SH-SY5Y (cell line): ENCODE measurements around the gene KRT79.

Source experiments
- GATA2 ChIP-seq: IDR thresholded peaks from 2 replicates; pipeline ENCODE4 v1.6.1; 2011; ENCODE audit warnings: mild to moderate bottlenecking, low read depth, low read length
- GATA3 ChIP-seq: IDR thresholded peaks from 2 replicates; pipeline ENCODE4 v1.6.1; 2011; ENCODE audit warnings: low read depth, mild to moderate bottlenecking, low read length, moderate library complexity

The KRT79 gene

DNA sequence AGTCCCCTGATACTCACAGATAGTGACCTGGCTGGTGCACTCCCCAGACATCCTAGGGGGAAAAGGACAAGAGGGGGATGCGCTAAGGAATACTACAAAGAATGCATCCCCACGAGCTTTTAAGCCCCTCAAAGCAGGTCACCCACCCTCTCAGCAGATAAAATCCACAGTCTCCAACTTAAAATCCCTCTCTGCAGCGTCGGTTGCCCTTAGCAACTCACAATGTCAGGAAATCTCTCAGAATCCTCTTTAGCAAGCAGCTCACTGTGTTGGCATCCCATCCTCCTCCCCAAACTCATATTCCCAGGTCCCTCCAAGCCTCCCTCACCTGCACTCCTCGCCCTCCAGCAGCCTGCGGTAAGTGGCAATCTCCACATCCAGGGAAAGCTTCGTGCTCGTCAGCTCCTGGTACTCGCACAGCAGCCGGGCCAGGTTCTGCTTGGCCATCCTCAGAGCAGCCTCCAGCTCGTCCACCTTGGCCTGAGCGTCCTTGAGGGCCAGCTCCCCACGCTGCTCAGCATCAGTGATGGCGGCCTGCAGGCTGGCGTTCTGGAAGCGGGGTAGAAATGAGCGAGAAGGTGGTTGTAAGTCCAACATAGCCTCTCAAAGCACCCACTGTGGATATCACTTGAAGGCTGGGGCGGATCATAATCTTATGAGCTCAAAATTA, 5.5 kb upstream of the KRT79 start:
- no peak for TF ChIP-seq GATA3
- TF ChIP-seq GATA2: no peak

DNA sequence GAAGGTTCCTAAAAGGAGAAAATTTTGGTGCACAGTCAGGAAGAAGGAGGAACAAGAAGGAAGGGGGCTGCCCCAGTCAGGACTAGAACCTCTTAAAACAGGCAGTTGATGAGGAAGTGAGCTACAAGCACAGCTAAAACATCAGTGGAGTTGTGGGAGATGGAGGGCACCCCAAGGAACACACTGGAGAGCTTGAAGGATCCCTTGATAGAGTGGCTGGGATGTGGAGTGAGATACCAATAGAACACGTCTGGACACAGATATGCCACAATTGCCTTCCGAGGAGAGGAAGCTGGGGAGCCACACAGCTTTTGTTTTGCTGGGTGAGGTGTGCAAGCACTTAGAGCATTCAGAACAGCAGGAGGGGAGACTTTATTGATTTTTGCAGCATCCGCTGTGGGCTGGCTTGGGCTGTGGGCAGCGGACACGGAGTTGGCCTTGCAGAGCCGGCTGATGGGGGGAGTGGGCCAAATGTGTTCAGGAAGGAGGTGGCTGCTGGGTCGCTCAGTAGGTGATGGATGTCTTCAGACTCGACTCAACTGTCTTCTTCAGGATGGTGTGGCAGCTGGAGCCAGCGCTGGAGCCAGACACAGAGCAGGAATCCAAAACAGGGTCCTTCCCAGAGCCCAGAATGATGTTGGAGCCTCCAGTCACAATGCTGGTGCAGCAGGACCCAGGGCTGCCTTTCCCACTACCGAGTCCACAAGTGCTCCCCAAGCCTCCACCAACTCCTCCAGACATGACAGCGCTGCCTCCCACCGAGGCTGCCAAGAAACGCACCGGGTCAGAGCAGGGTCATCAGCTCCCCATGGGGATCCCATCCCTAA, 4.7 kb upstream of the KRT79 start:
- TF ChIP-seq GATA3: no peak
- TF ChIP-seq GATA2: no peak

DNA sequence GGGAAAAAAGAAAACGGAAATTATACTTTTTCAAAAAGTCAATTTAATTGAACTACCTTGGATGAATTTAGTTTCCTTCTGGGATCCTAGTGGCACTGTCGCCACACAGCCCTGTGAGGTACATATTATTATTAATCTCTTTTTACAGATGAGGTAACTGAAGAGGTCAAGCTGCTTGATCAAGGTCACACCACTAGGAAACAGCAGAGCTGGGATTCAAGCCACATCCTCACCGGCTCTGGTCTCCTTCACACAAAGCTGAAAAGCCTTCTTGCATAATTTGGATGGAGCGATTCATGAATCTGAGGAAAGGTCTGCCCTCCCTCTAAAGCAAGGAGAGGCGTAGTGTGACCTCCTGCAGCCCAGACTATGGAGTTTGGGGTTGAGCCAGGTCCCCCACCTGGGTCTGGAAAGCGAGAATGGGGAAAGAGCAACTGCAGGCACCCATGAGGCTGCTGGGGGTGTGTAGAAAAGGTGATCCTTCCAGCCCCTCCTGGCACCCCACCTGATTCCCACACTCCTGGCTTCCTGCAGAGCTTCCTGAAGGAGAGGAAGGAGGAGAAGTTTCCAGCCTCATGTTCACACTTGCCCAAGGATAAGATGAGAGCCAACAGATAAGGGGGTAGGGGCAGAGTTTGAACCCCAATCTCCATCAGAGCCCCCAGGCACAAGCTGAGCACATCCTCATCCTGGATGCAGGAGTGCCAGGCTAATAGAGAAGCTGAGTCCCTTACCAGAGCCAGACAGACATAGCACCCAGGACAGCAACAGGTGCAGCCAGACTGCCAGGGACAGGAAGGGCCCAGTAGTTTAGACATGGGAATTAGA, 3.9 kb upstream of the KRT79 start:
- TF ChIP-seq GATA3 (no peak), GATA2 (no peak)

DNA sequence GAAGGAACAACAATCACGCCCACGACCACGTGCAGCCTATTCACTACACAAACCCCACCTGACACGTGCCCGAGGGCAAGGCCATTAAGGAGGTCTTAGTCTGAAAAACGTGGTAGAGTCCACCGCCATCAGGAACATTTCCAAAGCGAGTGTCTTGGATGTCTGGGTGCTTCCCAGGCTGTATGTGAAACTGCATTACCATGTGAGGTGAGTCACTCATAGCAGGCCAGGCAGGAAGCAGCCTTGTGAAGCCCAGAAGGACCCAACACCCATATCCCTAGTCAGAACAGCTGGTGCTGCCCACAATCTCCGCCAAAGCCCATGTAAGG, 3.3 kb upstream of the KRT79 start:
- TF ChIP-seq GATA2 (no peak), GATA3 (no peak)

DNA sequence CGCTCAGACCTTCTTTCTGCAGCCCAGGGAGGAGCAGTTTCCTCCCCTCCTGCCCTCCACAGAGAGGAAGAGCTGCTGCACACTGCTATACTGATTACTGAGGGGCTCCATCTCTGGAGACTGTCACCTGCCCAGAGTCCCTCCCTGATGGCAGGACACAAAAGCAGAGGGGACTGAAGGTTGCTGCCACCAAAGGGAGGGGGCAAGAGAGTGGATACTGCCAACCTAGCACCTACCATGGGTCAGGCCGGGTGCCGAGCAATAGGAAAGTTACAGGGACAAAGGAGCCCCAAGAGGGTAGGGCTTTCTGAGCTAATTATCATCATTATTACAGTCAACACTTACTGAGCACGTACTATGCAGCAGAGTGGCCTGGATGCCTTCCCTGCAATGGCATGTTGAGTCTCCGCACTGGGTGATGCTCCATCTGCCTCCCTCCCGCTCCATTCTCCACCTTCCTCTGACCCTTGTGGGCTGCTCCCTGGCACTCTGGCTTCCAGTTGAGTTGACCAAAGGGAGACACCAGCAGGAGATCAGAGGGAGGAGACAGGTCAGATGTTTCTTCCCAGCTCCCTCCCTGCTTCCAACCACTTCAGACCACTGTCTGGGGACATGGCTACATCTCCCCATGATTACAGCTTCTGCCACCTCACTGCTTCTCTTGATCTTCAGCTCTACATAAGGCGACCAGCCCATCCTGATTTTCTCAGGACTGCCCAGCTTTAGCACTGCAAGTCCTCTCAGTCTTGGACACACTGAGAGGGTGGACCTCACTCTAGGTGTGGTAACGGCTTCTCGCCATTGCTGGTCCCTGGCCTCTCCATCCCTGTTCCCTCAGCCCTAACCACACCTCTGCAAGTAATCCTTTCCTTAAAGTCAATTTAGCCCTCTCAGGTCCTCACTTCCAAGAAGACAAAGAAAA, 2.6 kb upstream of the KRT79 start:
- no peak for TF ChIP-seq GATA3
- no peak for TF ChIP-seq GATA2

DNA sequence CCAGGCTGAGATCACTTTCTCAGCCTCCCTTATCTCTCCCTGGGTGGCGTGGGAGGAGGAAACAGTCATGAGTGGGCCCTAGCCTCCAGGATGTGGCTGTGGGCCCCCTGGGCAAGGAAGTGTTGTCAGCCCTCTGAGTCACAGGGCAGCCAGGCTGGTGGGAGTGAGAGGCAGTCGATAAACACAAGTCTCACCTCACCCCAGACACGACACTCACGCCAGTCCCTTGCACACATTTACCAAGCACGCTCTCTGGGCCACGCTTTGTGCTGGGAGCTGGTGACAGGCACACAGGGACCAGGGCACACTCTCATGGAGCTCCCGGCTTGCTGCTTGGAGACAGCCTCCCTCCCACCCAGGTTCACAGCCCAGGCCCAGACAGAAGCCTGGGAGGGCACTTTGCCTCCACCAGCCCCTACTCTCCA, 1.9 kb upstream of the KRT79 start:
- TF ChIP-seq GATA3 (no peak), GATA2 (no peak)

DNA sequence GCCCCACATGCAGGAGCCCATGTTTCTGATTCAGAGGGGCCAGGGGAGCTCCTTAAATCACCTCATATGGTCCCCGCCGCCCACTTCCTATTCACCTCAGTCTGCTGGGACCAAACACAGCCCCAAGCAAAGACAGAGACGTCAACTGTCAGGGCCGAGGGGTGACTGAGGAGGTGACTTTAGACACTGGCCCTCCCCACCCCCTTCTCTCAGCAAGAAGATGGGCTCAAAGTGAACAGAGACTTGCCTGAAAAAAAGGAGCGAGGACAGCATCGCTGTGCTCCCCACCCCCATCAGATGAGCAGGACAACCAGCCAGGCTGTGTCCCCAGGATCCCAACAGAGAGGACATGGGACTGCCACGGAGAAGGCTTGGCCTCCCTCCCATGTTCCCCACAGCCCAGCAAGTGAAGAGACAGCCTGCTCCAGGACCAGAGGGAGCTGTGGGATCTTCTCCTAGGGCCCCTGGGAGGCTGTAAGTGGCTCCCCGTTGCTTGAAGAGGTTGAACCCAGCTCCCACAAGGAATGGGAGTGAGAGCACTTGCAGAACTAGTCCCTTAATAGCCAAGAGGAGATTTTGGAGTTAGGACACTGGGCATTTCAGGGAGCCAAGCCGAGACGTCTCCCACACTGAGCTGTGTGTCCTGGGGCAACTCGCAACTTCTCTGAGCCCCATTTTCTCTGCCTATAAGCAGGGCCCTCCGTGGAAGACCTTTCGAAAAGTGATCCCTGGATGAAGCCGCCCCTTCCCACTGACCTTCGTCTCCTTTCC, 1.3 kb upstream of the KRT79 start:
- TF ChIP-seq GATA2 (no peak), GATA3 (no peak)

DNA sequence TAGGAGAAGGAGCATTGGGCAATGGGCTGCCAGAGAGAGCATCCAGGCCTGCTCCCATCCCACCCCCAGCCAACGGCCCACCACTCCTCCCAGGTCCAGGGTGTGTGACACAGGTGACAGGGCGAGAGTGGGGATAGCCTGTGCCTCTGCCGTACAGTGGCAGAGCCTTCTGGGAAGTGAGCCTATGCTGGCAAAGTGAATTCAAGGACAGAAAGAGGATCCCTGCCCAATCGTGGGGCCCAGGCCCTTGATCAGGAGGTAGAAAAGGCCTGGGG, 553 bp upstream of the KRT79 start:
- no peak for TF ChIP-seq GATA2
- no peak for TF ChIP-seq GATA3

DNA sequence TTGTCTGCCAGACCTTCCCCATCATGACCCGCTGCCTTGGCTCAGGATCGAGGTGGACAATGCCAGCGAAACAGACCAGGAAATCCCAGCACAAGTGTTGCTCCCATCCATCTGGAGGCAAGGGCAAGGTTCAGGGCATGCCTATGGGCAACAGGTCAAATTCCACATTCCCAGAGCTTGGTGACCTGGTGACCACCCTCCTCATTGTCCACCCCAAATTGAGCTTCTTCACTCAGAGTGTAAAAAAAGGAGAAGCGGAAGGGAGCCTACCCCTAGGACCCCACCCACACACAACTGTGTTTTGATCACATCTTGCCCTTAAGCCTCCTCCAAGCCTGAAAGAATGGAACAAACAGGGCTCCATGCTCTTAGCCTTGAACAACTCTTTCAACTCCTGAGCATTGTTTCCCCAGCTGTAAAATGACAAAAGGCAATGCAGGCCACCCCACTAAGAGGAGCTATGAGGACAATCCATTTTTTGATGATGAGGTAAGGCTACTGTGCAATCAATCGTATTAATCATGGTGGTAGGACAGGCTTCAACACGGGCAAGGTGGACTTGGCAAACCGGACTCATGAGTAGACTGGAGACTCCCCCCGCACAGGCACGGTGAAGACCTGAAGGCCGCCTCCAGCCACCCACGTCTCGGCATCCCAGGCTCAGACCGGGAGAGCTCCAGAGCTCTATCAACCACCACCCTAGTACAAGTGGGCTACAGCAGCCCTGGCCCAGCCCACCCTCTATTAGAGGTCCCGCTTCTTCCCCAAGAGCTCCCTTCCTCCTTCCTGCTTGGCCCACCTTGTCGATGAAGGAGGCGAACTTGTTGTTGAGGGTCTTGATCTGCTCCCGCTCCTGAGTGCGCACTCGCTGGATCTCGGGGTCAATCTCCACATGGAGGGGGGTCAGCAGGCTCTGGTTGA, 866 bp downstream of the KRT79 start:
- no peak for TF ChIP-seq GATA3

DNA sequence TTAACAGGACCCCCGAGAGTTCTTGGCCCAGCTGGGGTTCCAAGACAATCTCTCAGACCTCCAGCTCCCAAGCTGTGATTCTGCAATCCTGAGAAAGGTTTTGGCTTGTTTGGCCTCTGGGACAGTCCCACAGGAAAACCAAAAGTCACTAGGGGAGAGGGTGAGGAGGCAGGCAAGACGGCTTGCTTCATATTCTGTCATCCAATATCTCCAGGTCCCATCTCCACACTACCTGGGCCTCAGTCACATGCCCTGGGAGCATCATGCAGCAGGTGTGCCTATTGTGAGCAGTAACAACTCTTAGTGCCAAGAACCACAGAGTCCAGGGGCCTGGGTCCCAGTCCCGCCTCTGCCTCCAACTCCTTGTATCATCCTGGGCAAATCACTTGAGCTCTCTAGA, 1.7 kb downstream of the KRT79 start:
- TF ChIP-seq GATA2 (no peak), GATA3 (no peak)

DNA sequence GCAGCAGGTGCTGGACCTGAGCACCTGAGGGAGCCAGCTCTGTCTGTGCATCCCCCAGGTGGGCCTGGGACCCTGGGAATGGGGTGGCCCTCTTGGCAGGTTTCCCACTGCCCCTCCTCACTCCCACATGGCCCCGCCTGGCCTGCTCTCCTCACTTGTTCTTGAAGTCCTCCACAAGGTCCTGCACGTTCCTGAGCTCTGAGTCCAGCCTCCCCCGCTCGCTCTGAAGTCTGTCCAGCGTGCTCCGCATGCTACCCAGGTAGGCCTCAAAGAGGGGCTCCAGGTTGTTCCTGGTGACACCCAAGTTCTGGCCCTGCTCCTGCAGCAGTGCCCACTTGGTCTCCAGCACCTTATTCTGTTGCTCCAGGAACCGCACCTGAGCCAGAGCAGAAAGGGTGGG, 2.9 kb downstream of the KRT79 start:
- TF ChIP-seq GATA3 (no peak), GATA2 (no peak)

DNA sequence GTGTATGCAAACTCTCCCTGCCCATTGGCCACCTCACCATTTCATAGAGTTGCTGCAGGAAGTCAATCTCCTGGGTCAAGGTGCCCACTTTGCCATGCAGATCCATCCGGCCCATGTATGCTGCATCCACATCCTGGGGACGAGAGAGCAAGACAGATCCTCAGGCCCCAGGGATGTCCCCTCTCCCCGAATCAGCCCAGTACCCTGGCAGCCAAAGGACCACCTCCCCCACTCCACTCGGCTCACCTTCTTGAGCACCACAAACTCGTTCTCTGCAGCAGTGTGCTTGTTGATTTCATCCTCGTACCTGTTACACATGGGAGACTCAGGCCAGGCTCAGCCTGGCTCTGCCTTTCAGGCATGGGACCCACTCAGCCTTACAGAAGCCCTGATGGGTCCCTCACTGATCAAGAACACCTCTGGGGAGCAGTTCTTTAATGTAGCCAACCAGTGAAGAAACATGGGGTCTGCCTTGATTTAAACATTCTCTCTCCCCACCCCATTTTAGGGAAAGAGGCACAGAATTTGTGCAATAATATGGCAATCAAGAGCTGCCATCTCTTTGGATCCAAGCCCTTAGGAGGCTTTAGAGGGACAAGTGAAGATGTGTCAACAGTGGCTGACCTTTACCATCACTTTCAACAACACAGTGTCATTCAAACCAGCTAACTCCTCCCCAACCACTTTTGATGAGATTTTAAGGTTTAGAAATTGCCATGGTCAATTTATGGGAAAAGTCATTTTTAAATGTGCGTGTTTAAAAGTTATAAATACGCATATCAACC, 3.9 kb downstream of the KRT79 start:
- TF ChIP-seq GATA3 (no peak), GATA2 (no peak)
